22Rv1 (cell line): ENCODE results near the gene PITPNM3.

Experiments used
- H3K27ac ChIP-seq: fragments of 450-650 bp; 2 replicates; pipeline ENCODE4 v1.5.1; 2017
- ZFX ChIP-seq: fragments of 450-650 bp; IDR thresholded peaks from 2 replicates; pipeline ENCODE4 v1.6.1; 2017; ENCODE audit warnings: antibody characterized with exemption, borderline replicate concordance
- TF ChIP-seq, protein P1 (sequence below): fragments of 450-650 bp; IDR thresholded peaks from 2 replicates; pipeline ENCODE4 v1.5.1; 2017; ENCODE audit warnings: mild to moderate bottlenecking

The PITPNM3 gene

DNA sequence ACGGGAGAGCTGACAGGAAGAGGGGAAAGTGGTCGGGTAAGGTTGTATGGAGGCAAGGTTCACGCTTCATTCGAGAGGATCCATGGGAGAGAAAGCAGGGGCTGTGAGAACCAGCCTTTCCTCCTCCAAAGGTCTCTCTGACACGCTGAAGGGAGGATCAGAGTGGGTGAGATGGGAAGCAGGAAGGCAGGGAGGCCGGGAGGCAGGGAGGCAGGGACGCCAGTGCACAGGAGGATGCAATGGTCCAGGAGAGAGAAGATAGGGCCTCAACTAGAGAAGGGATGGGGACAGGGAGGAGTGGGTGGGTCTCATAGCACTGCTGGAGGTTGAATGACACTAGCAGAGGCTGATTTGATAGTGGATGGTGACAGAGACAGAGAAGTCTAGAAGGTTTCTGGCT lies 58.0 kb downstream of the PITPNM3 start:
- H3K27ac ChIP-seq: no peak overlapping the region
- TF ChIP-seq, protein P1, sequence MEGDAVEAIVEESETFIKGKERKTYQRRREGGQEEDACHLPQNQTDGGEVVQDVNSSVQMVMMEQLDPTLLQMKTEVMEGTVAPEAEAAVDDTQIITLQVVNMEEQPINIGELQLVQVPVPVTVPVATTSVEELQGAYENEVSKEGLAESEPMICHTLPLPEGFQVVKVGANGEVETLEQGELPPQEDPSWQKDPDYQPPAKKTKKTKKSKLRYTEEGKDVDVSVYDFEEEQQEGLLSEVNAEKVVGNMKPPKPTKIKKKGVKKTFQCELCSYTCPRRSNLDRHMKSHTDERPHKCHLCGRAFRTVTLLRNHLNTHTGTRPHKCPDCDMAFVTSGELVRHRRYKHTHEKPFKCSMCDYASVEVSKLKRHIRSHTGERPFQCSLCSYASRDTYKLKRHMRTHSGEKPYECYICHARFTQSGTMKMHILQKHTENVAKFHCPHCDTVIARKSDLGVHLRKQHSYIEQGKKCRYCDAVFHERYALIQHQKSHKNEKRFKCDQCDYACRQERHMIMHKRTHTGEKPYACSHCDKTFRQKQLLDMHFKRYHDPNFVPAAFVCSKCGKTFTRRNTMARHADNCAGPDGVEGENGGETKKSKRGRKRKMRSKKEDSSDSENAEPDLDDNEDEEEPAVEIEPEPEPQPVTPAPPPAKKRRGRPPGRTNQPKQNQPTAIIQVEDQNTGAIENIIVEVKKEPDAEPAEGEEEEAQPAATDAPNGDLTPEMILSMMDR: no peak
- TF ChIP-seq ZFX: no peak

- no peak for TF ChIP-seq ZFX
- TF ChIP-seq, protein P1: no peak
- no peak overlapping the region for H3K27ac ChIP-seq
These were observed 58.7 kb downstream of the PITPNM3 start for GRCh38 chr17:6497496-6498221.

DNA sequence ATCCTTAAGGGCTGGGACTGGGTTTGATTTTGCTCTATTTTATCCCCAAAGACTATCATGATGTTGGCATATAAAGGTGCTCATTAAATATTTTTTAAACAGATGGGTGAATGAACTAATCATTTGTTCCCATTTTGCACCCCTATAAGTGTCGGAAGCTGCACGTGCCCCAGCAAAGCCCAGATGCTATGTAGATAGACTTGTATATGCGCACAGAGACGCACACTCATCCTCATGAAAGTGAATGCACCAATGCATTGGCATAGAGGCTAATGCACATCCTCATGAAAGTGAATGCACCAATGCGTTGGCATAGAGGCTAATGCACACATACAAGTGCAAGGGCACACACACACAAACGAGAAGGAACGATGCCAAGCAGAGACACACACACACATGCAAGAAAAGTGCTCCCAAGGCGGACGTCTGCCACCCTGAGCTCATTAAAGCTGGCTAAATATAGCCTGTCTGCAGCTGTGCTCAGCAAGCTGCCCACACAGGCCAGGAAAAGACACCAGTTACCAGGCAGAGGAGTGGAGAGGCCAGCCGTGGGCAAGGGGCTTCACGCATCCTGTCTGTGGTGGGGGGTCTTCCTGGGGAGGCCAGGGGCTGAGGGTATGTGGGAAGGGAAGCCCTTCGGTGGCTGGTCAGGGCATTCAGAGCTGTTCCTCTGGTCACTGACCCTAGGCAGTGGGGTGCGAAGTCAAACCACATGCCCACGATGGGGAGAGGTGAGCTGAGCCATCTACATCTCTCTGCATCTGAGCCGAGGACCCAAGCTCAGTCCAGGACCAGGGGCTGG lies 59.5 kb downstream of the PITPNM3 start:
- H3K27ac ChIP-seq: no peak overlapping the region
- TF ChIP-seq, protein P1: no peak
- TF ChIP-seq ZFX: no peak

- no peak overlapping the region for H3K27ac ChIP-seq
- TF ChIP-seq, protein P1: no peak
- no peak for TF ChIP-seq ZFX
These were observed 60.3 kb downstream of the PITPNM3 start for GRCh38 chr17:6496116-6496481.

GRCh38 chr17:6495450-6496115 lies 60.8 kb downstream of the PITPNM3 start:
- H3K27ac ChIP-seq: no peak overlapping the region
- TF ChIP-seq, protein P1: no peak
- TF ChIP-seq ZFX: no peak

DNA sequence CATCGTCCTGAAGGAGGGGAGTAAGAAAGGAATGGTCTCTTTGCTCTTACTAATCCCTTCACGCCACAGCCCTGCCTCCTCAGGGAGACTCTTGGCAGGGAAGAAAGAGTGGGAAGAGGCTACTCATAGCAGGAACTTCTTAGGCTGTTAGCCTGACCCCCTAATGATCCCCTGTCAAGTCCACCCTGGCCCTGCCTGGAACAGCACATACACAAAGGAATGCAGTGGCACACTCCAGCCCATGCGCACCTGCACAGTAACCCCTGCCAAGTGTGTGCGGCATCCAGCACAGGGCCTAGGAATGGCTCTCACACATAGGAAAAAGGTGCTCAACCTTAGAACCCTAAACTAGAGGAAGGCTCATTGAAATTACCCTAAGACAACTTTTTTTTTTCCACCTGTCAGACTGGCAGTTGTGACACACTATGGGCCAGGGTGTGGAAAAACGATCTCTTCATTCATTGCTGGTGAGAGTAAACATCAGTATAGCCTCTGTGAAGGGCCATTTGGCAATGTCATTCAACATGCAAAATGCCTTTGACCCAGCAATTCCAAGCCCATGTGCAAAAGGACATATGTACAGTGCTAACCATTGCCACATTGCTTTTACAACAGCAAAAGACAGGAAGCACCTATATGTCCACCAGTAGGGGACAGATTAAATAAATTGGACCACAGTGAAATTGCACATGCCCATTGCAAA lies 62.0 kb downstream of the PITPNM3 start:
- TF ChIP-seq ZFX: no peak
- TF ChIP-seq, protein P1: no peak
- H3K27ac ChIP-seq: no peak overlapping the region
